PC-9 (cell line): ENCODE results near the gene EXD3. TPM values are rescaled to one million over a fixed set of nuclear protein-coding genes. Genes with fewer than 3 reads are reported as not detected.

ENCODE experiments used
- BruUV-seq: library from RNA; stranded (reverse); fragments of 400-500 nt; replicated peaks from 2 replicates; lab custom pipeline; 2021; lab: Mats Ljungman, UMichigan
- CTCF ChIA-PET: fragments of 300-600 bp; sonication (Branson Sonifier 250); formaldehyde crosslinking; loops from one replicate; lab custom pipeline; 2022; ENCODE audit warnings: antibody characterized with exemption; lab: Charles Lee
- POLR2A ChIA-PET: fragments of 300-600 bp; sonication (Branson Sonifier 250); formaldehyde crosslinking; loops from one replicate; lab custom pipeline; 2022; ENCODE audit warnings: antibody characterized with exemption; ENCODE audit not compliant: unreplicated experiment; lab: Charles Lee
- DNase-seq, 2 experiments: peaks; one replicate each; pipeline versions ENCODE4 v3.0.0 to v3.0.0-alpha.2; 2015 to 2022; ENCODE audit warnings: mixed read lengths in 1 of 2
- H2AFZ ChIP-seq: fragments of 200-600 bp; sonication (generic); 2 replicates; pipeline ENCODE4 v1.8.1; 2017; ENCODE audit warnings: antibody characterized with exemption
- H3F3A ChIP-seq: fragments of 200-600 bp; sonication (generic); 2 replicates; pipeline ENCODE4 v1.8.1; 2017; ENCODE audit warnings: antibody characterized with exemption, mild to moderate bottlenecking, low read depth; ENCODE audit not compliant: insufficient read depth
- H3K27ac ChIP-seq: fragments of 200-600 bp; sonication (generic); 2 replicates; pipeline ENCODE4 v1.6.1; 2016; ENCODE audit warnings: mixed run types
- H3K27me3 ChIP-seq: fragments of 200-600 bp; sonication (generic); 2 replicates; pipeline ENCODE4 v1.6.1; 2016; ENCODE audit warnings: low read depth, mixed run types; ENCODE audit not compliant: insufficient read depth
- H3K36me3 ChIP-seq: fragments of 200-600 bp; sonication (generic); 2 replicates; pipeline ENCODE4 v1.6.1; 2016; ENCODE audit warnings: low read depth, mixed run types
- H3K4me1 ChIP-seq: fragments of 200-600 bp; sonication (generic); replicated peaks from 2 replicates; pipeline ENCODE4 v1.6.1; 2016; ENCODE audit warnings: mixed run types; ENCODE audit not compliant: insufficient read depth
- H3K4me2 ChIP-seq: fragments of 200-600 bp; sonication (generic); 2 replicates; pipeline ENCODE4 v1.6.1; 2017; ENCODE audit warnings: mixed run types
- H3K4me3 ChIP-seq: fragments of 200-600 bp; sonication (generic); 2 replicates; pipeline ENCODE4 v1.6.1; 2016; ENCODE audit warnings: mixed run types
- H3K79me2 ChIP-seq: fragments of 200-600 bp; sonication (generic); 2 replicates; pipeline ENCODE4 v1.6.1; 2017; ENCODE audit warnings: low read depth, mixed run types
- H3K9me2 ChIP-seq: fragments of 200-600 bp; sonication (generic); 2 replicates; pipeline ENCODE4 v1.8.1; 2017; ENCODE audit warnings: mild to moderate bottlenecking; ENCODE audit not compliant: insufficient read depth
- H3K9me3 ChIP-seq: fragments of 200-600 bp; sonication (generic); 2 replicates; pipeline ENCODE4 v1.8.1; 2016; ENCODE audit warnings: low read depth; ENCODE audit not compliant: insufficient read depth
- H4K20me1 ChIP-seq: fragments of 200-600 bp; sonication (generic); 2 replicates; pipeline ENCODE4 v1.8.1; 2017; ENCODE audit not compliant: insufficient read depth
- CTCF ChIP-seq: fragments of 200-600 bp; sonication (generic); conservative IDR thresholded peaks from 2 replicates; pipeline ENCODE4 v1.6.1; 2017; ENCODE audit warnings: mixed run types, antibody characterized with exemption, mild to moderate bottlenecking, moderate library complexity
- EZH2 ChIP-seq: fragments of 200-600 bp; sonication (generic); IDR thresholded peaks from 2 replicates; pipeline ENCODE4 v1.8.0; 2017; ENCODE audit warnings: antibody characterized with exemption, low read depth
- intact Hi-C: fragments of 100-400 bp; cut with micrococcal nuclease; formaldehyde crosslinking; loops from one replicate; pipeline ENCODE4 v1.10.0; 2022; ENCODE audit not compliant: unreplicated experiment
- total RNA-seq: library from RNA; stranded (reverse); gene quantifications from 2 replicates; pipeline ENCODE4 v1.2.3, GENCODE V29; 2021

EXD3 gene
- total RNA-seq, 1 experiment from 2014 or later = 23.7 TPM

GRCh38 chr9:137393176-137394150, 29.5 kb downstream of the EXD3 start:
- H3K9me2 ChIP-seq = no peaks in the 10 kb centered on the region
- DNase-seq = no peak
- no peak overlapping the region for H2AFZ ChIP-seq
- TF ChIP-seq EZH2 = no peak
- TF ChIP-seq CTCF = no peak
- no peaks in the 10 kb centered on the region for H3K9me3 ChIP-seq
- no peak overlapping the region for H3K27ac ChIP-seq
- no TSS peak for BruUV-seq
- ChIA-PET CTCF (interaction anchor here (0.6 kb wide), 1 partner anchor 91 kb away, joined by 3 read pairs; the partner anchor contains the start of gene NRARP), POLR2A (no interaction called here)
- no peaks in the 10 kb centered on the region for H3K27me3 ChIP-seq
- H3K79me2 ChIP-seq = no peaks in the 10 kb centered on the region
- peaks cover 9% of the 10 kb centered on the region for H3K4me1 ChIP-seq
- H3K4me2 ChIP-seq = no peak overlapping the region
- H3K4me3 ChIP-seq = no peak overlapping the region
- no peaks in the 10 kb centered on the region for H3K36me3 ChIP-seq
- H3F3A ChIP-seq = peaks cover 7% of the 10 kb centered on the region; the same call in 1 of the 2 replicates
- intact Hi-C loops = no loop called here
- no peaks in the 10 kb centered on the region for H4K20me1 ChIP-seq

GRCh38 chr9:137392232-137393007, 30.5 kb downstream of the EXD3 start:
- H3F3A ChIP-seq = peaks cover 7% of the 10 kb centered on the region; the same call in 1 of the 2 replicates
- POLR2A ChIA-PET = no interaction called here

More at GRCh38 chr9:137392232-137393007, 30.5 kb downstream of the EXD3 start:
- no peak overlapping the region for H2AFZ ChIP-seq
- no peak overlapping the region for H3K4me3 ChIP-seq
- intact Hi-C loops = no loop called here
- no peaks in the 10 kb centered on the region for H3K36me3 ChIP-seq
- H3K9me3 ChIP-seq = no peaks in the 10 kb centered on the region
- H3K27ac ChIP-seq = no peak overlapping the region
- no peak overlapping the region for H3K4me2 ChIP-seq
- H3K27me3 ChIP-seq = no peaks in the 10 kb centered on the region
- TF ChIP-seq CTCF (no peak), EZH2 (no peak)
- BruUV-seq = TSS peak; percentile 30
- H3K79me2 ChIP-seq = no peaks in the 10 kb centered on the region
- no peaks in the 10 kb centered on the region for H4K20me1 ChIP-seq
- H3K9me2 ChIP-seq = no peaks in the 10 kb centered on the region
- no peak for DNase-seq
- CTCF ChIA-PET = no interaction called here
- H3K4me1 ChIP-seq = peaks cover 9% of the 10 kb centered on the region
